Measurements from ENCODE around the gene RETREG3.
"Not testable (repeated sequence)": the region's sequence is repeated elsewhere in the genome, so short reads cannot be mapped to it uniquely, and the experiment has no call there.

Gene RETREG3

GRCh38 chr17:42609182-42609813 is at the start of gene RETREG3, which contains the start of gene TUBG1:
Gene RETREG3 (minus strand): TSS chr17:42609374. CDS start chr17:42609324, 50 bp downstream.
Gene TUBG1 (plus strand): TSS chr17:42609683. CDS start chr17:42609738, 55 bp downstream.
- peak; percentile 98 for DNase-seq (ENCODE audit: low read depth)

- no peak for DNase-seq (ENCODE audit: low read depth)
Observed at GRCh38 chr17:42657824-42658588, 48.8 kb upstream of the RETREG3 start.

GRCh38 chr17:42655528-42655927 is 46.4 kb upstream of the RETREG3 start:
- no peak for DNase-seq (ENCODE audit: low read depth)

GRCh38 chr17:42653179-42654124 is 44.3 kb upstream of the RETREG3 start:
- no peak for DNase-seq (ENCODE audit: low read depth)

- DNase-seq (ENCODE audit: low read depth), result no peak
Observed at GRCh38 chr17:42651392-42651791, 42.2 kb upstream of the RETREG3 start.

GRCh38 chr17:42647778-42648177 is 38.6 kb upstream of the RETREG3 start:
- no peak for DNase-seq (ENCODE audit: low read depth)

- no peak for DNase-seq (ENCODE audit: low read depth)
Observed at GRCh38 chr17:42642336-42642735, 33.2 kb upstream of the RETREG3 start.

GRCh38 chr17:42640121-42640520 is 30.9 kb upstream of the RETREG3 start:
- no peak for DNase-seq (ENCODE audit: low read depth)

GRCh38 chr17:42639525-42640113 is 30.4 kb upstream of the RETREG3 start:
- DNase-seq (ENCODE audit: low read depth), result no peak

- DNase-seq (ENCODE audit: low read depth), result no peak
Observed at GRCh38 chr17:42632949-42633444, 23.8 kb upstream of the RETREG3 start.

- no peak for DNase-seq (ENCODE audit: low read depth)
Observed at GRCh38 chr17:42629411-42630009, 20.3 kb upstream of the RETREG3 start.

GRCh38 chr17:42627032-42627764 is 18.0 kb upstream of the RETREG3 start:
- not testable (repeated sequence) for DNase-seq (ENCODE audit: low read depth)

- no peak for DNase-seq (ENCODE audit: low read depth)
Observed at GRCh38 chr17:42623732-42624596, 14.8 kb upstream of the RETREG3 start.

GRCh38 chr17:42623271-42623670 is 14.1 kb upstream of the RETREG3 start:
- DNase-seq (ENCODE audit: low read depth), result no peak

- not testable (repeated sequence) for DNase-seq (ENCODE audit: low read depth)
Observed at GRCh38 chr17:42621987-42622386, 12.8 kb upstream of the RETREG3 start.

GRCh38 chr17:42618442-42619150 is 9.4 kb upstream of the RETREG3 start:
- no peak for DNase-seq (ENCODE audit: low read depth)

- no peak for DNase-seq (ENCODE audit: low read depth)
Observed at GRCh38 chr17:42617956-42618431, 8.8 kb upstream of the RETREG3 start.

- DNase-seq (ENCODE audit: low read depth), result no peak
Observed at GRCh38 chr17:42613699-42614295, 4.6 kb upstream of the RETREG3 start.

Measured in CMK (cell line).